ENCODE results near the gene GNB1L.

DNA sequence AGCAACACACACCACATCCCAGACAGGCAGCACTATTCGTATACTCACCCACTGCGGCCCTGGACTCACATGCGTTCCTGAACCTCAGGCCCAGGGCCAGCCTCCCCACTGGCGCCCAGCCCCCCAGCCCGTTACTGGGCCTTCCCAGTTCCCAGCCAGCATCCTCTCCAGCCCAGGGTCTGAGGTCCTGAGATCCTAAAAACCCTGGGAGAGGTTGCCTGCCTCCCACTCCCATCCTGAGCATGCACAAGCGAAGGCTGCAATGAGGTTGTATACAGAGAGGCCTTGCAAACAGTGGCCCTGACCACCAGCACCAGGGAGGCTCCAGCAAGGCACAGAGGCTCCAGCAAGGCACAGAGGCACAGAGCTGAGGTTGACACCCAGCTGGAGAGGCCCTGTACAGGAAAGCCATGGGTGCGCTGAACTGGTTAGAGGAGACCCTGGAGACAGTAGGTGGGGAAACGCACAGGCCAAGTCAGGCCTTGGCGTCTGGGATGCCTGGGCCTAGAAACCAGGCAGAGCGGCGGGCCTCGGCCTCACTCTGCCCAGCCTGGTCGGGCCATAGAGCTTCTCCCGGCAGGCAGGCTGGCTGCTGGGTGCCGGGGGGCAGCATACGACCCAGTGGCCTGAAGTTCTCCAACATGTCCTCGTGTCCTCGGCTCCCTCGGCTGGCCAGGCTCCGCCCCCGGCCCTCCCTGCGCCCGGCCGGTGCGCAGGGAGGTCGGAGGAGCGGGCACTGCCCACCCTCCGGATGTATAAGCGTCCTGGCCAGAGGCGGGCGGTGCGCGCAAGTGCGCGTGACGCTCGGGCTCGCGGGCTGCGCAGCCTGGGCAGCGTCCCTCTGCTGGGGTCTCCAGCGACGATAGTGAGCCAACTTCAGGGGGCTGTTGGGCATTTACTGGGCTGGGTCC, 96.4 kb downstream of the GNB1L start:
- TF ChIP-seq POLR2A (IDR thresholded peaks at IDR 0.05; ENCODE audit: low read depth, low read length) = no peak
- TF ChIP-seq, protein P1, sequence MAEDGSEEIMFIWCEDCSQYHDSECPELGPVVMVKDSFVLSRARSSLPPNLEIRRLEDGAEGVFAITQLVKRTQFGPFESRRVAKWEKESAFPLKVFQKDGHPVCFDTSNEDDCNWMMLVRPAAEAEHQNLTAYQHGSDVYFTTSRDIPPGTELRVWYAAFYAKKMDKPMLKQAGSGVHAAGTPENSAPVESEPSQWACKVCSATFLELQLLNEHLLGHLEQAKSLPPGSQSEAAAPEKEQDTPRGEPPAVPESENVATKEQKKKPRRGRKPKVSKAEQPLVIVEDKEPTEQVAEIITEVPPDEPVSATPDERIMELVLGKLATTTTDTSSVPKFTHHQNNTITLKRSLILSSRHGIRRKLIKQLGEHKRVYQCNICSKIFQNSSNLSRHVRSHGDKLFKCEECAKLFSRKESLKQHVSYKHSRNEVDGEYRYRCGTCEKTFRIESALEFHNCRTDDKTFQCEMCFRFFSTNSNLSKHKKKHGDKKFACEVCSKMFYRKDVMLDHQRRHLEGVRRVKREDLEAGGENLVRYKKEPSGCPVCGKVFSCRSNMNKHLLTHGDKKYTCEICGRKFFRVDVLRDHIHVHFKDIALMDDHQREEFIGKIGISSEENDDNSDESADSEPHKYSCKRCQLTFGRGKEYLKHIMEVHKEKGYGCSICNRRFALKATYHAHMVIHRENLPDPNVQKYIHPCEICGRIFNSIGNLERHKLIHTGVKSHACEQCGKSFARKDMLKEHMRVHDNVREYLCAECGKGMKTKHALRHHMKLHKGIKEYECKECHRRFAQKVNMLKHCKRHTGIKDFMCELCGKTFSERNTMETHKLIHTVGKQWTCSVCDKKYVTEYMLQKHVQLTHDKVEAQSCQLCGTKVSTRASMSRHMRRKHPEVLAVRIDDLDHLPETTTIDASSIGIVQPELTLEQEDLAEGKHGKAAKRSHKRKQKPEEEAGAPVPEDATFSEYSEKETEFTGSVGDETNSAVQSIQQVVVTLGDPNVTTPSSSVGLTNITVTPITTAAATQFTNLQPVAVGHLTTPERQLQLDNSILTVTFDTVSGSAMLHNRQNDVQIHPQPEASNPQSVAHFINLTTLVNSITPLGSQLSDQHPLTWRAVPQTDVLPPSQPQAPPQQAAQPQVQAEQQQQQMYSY (CRISPR knock-in tag; IDR thresholded peaks at IDR 0.05) = no peak
- TF ChIP-seq, protein P2, sequence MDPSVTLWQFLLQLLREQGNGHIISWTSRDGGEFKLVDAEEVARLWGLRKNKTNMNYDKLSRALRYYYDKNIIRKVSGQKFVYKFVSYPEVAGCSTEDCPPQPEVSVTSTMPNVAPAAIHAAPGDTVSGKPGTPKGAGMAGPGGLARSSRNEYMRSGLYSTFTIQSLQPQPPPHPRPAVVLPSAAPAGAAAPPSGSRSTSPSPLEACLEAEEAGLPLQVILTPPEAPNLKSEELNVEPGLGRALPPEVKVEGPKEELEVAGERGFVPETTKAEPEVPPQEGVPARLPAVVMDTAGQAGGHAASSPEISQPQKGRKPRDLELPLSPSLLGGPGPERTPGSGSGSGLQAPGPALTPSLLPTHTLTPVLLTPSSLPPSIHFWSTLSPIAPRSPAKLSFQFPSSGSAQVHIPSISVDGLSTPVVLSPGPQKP (IDR thresholded peaks at IDR 0.05; ENCODE audit: low read depth, low read length) = no peak
- no peak for TF ChIP-seq BRCA1 (IDR thresholded peaks at IDR 0.05; ENCODE audit: low read depth, low read length)
- TF ChIP-seq, protein P3, sequence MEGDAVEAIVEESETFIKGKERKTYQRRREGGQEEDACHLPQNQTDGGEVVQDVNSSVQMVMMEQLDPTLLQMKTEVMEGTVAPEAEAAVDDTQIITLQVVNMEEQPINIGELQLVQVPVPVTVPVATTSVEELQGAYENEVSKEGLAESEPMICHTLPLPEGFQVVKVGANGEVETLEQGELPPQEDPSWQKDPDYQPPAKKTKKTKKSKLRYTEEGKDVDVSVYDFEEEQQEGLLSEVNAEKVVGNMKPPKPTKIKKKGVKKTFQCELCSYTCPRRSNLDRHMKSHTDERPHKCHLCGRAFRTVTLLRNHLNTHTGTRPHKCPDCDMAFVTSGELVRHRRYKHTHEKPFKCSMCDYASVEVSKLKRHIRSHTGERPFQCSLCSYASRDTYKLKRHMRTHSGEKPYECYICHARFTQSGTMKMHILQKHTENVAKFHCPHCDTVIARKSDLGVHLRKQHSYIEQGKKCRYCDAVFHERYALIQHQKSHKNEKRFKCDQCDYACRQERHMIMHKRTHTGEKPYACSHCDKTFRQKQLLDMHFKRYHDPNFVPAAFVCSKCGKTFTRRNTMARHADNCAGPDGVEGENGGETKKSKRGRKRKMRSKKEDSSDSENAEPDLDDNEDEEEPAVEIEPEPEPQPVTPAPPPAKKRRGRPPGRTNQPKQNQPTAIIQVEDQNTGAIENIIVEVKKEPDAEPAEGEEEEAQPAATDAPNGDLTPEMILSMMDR (IDR thresholded peaks at IDR 0.05 in 2 of 3, conservative IDR thresholded peaks at IDR 0.05 in 1 of 3; ENCODE audit: control insufficient read depth in 2 of 3, extremely low read depth in 1 of 3, insufficient read depth in 1 of 3, low read depth in 3 of 3, low read length in 3 of 3) = no peak
- no peak for TF ChIP-seq RUNX3 (IDR thresholded peaks at IDR 0.05; ENCODE audit: low read length)
- no peak for TF ChIP-seq SIN3A (IDR thresholded peaks at IDR 0.05; ENCODE audit: low read depth, low read length)
- TF ChIP-seq POLR2AphosphoS2 (IDR thresholded peaks at IDR 0.05; ENCODE audit: low read depth, low read length) = no peak
- TF ChIP-seq HCFC1 (IDR thresholded peaks at IDR 0.05; ENCODE audit: low read length) = no peak
- TF ChIP-seq ATF7 (IDR thresholded peaks at IDR 0.05; ENCODE audit: low read depth) = no peak
- no peak for TF ChIP-seq EZH2 (IDR thresholded peaks at IDR 0.05; ENCODE audit: borderline replicate concordance, control insufficient read depth, low read depth, low read length)
- TF ChIP-seq POLR2AphosphoS5 (IDR thresholded peaks at IDR 0.05; ENCODE audit: low read length) = no peak
- no peak for TF ChIP-seq ASH2L (IDR thresholded peaks at IDR 0.05; ENCODE audit: borderline replicate concordance, low read depth)

Data from GM12878 (cell line).